CD14-positive monocyte (primary cell): ENCODE results near the gene PRSS33. TPM values are rescaled to one million over a fixed set of nuclear protein-coding genes. Genes with fewer than 3 reads are reported as not detected.

ENCODE experiments used
- DNase-seq, 3 donors: peaks; one replicate each; pipeline ENCODE4 v3.0.0-alpha.2; 2011 to 2022
- H2AFZ ChIP-seq: 2 replicates; pipeline ENCODE4 v1.6.0; 2012; ENCODE audit warnings: mild to moderate bottlenecking, low read depth, low read length, inconsistent platforms; ENCODE audit not compliant: insufficient read depth, poor library complexity, severe bottlenecking
- H3K27ac ChIP-seq, 2 donors: 1 replicate in 1 of 2; 2 replicates in 1 of 2; pipeline ENCODE4 v1.5.1; 2012 to 2013; ENCODE audit warnings: low read length in 2 of 2, control low read depth in 1 of 2, inconsistent platforms in 1 of 2, low read depth in 1 of 2, mild to moderate bottlenecking in 1 of 2
- H3K27me3 ChIP-seq, 2 donors: one replicate each; pipeline versions ENCODE4 v1.6.0 to v1.6.1; 2011 to 2013; ENCODE audit warnings: low read length in 2 of 2; ENCODE audit not compliant: control insufficient read depth in 2 of 2, insufficient read depth in 2 of 2
- H3K36me3 ChIP-seq, 2 donors: replicated peaks in 1 of 2; 1 replicate in 1 of 2; 2 replicates in 1 of 2; pipeline versions ENCODE4 v1.5.1 to v1.6.1; 2012 to 2013; ENCODE audit warnings: low read length in 2 of 2, control low read depth in 1 of 2, inconsistent platforms in 1 of 2, mild to moderate bottlenecking in 1 of 2; ENCODE audit not compliant: insufficient read depth in 2 of 2, control insufficient read depth in 1 of 2
- H3K4me1 ChIP-seq, 2 donors: 1 replicate in 1 of 2; 2 replicates in 1 of 2; pipeline versions ENCODE4 v1.5.1 to v1.6.1; 2012 to 2013; ENCODE audit warnings: low read length in 2 of 2, control low read depth in 1 of 2, inconsistent platforms in 1 of 2, mild to moderate bottlenecking in 1 of 2, moderate library complexity in 1 of 2; ENCODE audit not compliant: insufficient read depth in 2 of 2, control insufficient read depth in 1 of 2
- H3K4me2 ChIP-seq: replicated peaks from 2 replicates; pipeline ENCODE3; 2012; ENCODE audit warnings: low read length, moderate library complexity, mild to moderate bottlenecking; ENCODE audit not compliant: poor library complexity, severe bottlenecking; ENCODE audit errors: extremely low read depth
- H3K4me3 ChIP-seq, 3 experiments: fragments of 200-600 bp in 1 of 3; sonication (generic) in 1 of 3; replicated peaks in 1 of 3; 1 replicate in 2 of 3; 2 replicates in 1 of 3; pipeline ENCODE4 v1.5.1; 2011 to 2013; ENCODE audit warnings: low read length in 3 of 3, mild to moderate bottlenecking in 3 of 3, control low read depth in 2 of 3, low read depth in 2 of 3, inconsistent platforms in 1 of 3, moderate library complexity in 1 of 3
- H3K79me2 ChIP-seq: 2 replicates; pipeline ENCODE4 v1.6.0; 2012; ENCODE audit warnings: mild to moderate bottlenecking, control low read depth, inconsistent platforms, low read length, moderate library complexity; ENCODE audit not compliant: insufficient read depth
- H3K9ac ChIP-seq: 2 replicates; pipeline ENCODE4 v1.6.0; 2017; ENCODE audit warnings: low read length, mild to moderate bottlenecking; ENCODE audit not compliant: insufficient read depth, poor library complexity, severe bottlenecking
- H3K9me3 ChIP-seq, 2 donors: replicated peaks in 1 of 2; 1 replicate in 1 of 2; 2 replicates in 1 of 2; pipeline versions ENCODE4 v1.5.1 to v1.6.1; 2012 to 2013; ENCODE audit warnings: low read length in 2 of 2, control low read depth in 1 of 2; ENCODE audit not compliant: control insufficient read depth in 1 of 2, insufficient read depth in 1 of 2
- H4K20me1 ChIP-seq: 2 replicates; pipeline ENCODE4 v1.6.0; 2012; ENCODE audit warnings: mild to moderate bottlenecking, low read length, control low read depth, moderate library complexity; ENCODE audit not compliant: insufficient read depth
- H3K27ac Mint-ChIP-seq, 7 donors: one replicate each; pipeline ENCODE4 v1.8.0; 2020; ENCODE audit warnings: mild to moderate bottlenecking in 7 of 7, mixed read lengths in 7 of 7, moderate library complexity in 6 of 7, inconsistent platforms in 2 of 7
- H3K27me3 Mint-ChIP-seq, 3 donors: one replicate each; pipeline ENCODE4 v1.8.0; 2021 to 2022; ENCODE audit warnings: low read depth in 3 of 3, mild to moderate bottlenecking in 3 of 3, mixed read lengths in 3 of 3, moderate library complexity in 3 of 3, inconsistent platforms in 1 of 3
- H3K36me3 Mint-ChIP-seq, 2 donors: one replicate each; pipeline ENCODE4 v1.8.0; 2020; ENCODE audit warnings: mixed read lengths in 2 of 2, inconsistent platforms in 1 of 2, mild to moderate bottlenecking in 1 of 2
- H3K4me1 Mint-ChIP-seq: one replicate; pipeline ENCODE4 v1.8.0; 2020; ENCODE audit warnings: mild to moderate bottlenecking, mixed read lengths
- H3K4me3 Mint-ChIP-seq, 2 donors: one replicate each; pipeline ENCODE4 v1.8.0; 2020; ENCODE audit warnings: mild to moderate bottlenecking in 2 of 2, mixed read lengths in 2 of 2, moderate library complexity in 1 of 2
- H3K9me3 Mint-ChIP-seq, 7 donors: one replicate each; pipeline ENCODE4 v1.8.0; 2020 to 2022; ENCODE audit warnings: mixed read lengths in 7 of 7, mild to moderate bottlenecking in 6 of 7, moderate library complexity in 6 of 7, inconsistent platforms in 2 of 7
- CTCF ChIP-seq: fragments of 200-600 bp; IDR thresholded peaks from one replicate; pipeline ENCODE4 v1.8.0; 2022; ENCODE audit warnings: antibody characterized with exemption, mild to moderate bottlenecking
- WGBS: methylation state at CpG from one replicate; pipeline ENCODE4 v1.1.5; 2013; ENCODE audit warnings: missing lambda C conversion rate; ENCODE audit not compliant: insufficient coverage; 5-methylcytosine and 5-hydroxymethylcytosine counted together
- intact Hi-C, 2 donors: fragments of 100-400 bp; cut with micrococcal nuclease; formaldehyde crosslinking; loops; one replicate each; pipeline versions ENCODE4 v1.15.0 to v1.15.1; 2023
- polyA plus RNA-seq, 3 donors: library from polyadenylated mRNA; depleted of rRNA in 1 of 3; unstranded in 2 of 3; stranded (reverse) in 1 of 3; fragments of 300-500 nt in 2 of 3; fragments of >200 nt in 1 of 3; fragmentation: Illumina TruSeq in 2 of 3; gene quantifications; 1 replicate in 2 of 3; 2 replicates in 1 of 3; pipeline ENCODE4 v1.2.3, GENCODE V29; 2012 to 2021

PRSS33 gene
- polyA plus RNA-seq, 3 donors, result 0.05 TPM; not detected in 2

- no peaks in the 10 kb centered on the region for H3K79me2 ChIP-seq
- H2AFZ ChIP-seq, result peak within 1 kb of the TSS; percentile 21
- peaks cover 8% of the 10 kb centered on the region for H3K4me1 Mint-ChIP-seq
- DNase-seq, result no peak
- H3K36me3 Mint-ChIP-seq, result no peaks in the 10 kb centered on the region
- peak within 1 kb of the TSS in 2 of 7 donors; percentile 24 to 35 for H3K27ac Mint-ChIP-seq
- H3K27me3 ChIP-seq, result no peaks in the 10 kb centered on the region
- peak; percentile 39 for TF ChIP-seq CTCF
- H3K27ac ChIP-seq, result no peak within 1 kb of the TSS
- H3K36me3 ChIP-seq, result no peaks in the 10 kb centered on the region
- no peaks in the 10 kb centered on the region for H4K20me1 ChIP-seq
- peaks cover 3 to 6% (median 6%) of the 10 kb centered on the region in 3 donors for H3K27me3 Mint-ChIP-seq
- no peaks in the 10 kb centered on the region for H3K9me3 ChIP-seq
- intact Hi-C loops, result no loop called here
- H3K9ac ChIP-seq, result peak within 1 kb of the TSS; percentile 36
- 76% methylated on average over 28 of the region's 28 CpGs for WGBS
- peak within 1 kb of the TSS in 1 of 3 experiments; percentile 43 for H3K4me3 ChIP-seq
- H3K9me3 Mint-ChIP-seq, result no peaks in the 10 kb centered on the region
- H3K4me3 Mint-ChIP-seq, result peak within 1 kb of the TSS; percentile 51 to 70
- peak within 1 kb of the TSS; percentile 55 for H3K4me2 ChIP-seq
- peaks cover 5 to 12% of the 10 kb centered on the region in 2 donors for H3K4me1 ChIP-seq
These were observed 29.5 kb upstream of the PRSS33 start, which contains the start of gene PRSS21 for GRCh38 chr16:2816751-2817339. PRSS21 (plus strand) TSS chr16:2817237; CDS start chr16:2817269, 32 bp downstream.

- Histone ChIP-seq H3K79me2 (no peaks in the 10 kb centered on the region), H2AFZ (no peak overlapping the region), H3K9me3 (no peaks in the 10 kb centered on the region), H3K4me1 (peaks cover 5 to 12% of the 10 kb centered on the region in 2 donors), H3K36me3 (no peaks in the 10 kb centered on the region), H3K4me3 (no peak overlapping the region), H3K4me2 (no peak overlapping the region), H3K9ac (no peak overlapping the region), H3K27me3 (peaks cover 0 to 3% of the 10 kb centered on the region in 2 donors), H3K27ac (no peak overlapping the region), H4K20me1 (no peaks in the 10 kb centered on the region)
- no peak overlapping the region for H3K4me3 Mint-ChIP-seq
- peaks cover 0 to under 1% (median 0%) of the 10 kb centered on the region in 7 donors for H3K9me3 Mint-ChIP-seq
- 99% methylated on average over 9 of the region's 10 CpGs for WGBS
- H3K4me1 Mint-ChIP-seq, result peaks cover 8% of the 10 kb centered on the region
- no peaks in the 10 kb centered on the region for H3K36me3 Mint-ChIP-seq
- intact Hi-C loops, result no loop called here
- no peak for TF ChIP-seq CTCF
- peaks cover 5 to 14% (median 14%) of the 10 kb centered on the region in 3 donors for H3K27me3 Mint-ChIP-seq
- no peak for DNase-seq
- no peak overlapping the region for H3K27ac Mint-ChIP-seq
These were observed 28.0 kb upstream of the PRSS33 start for GRCh38 chr16:2815299-2815771.
